SU-DHL-6 (cell line): Measurements from ENCODE around the gene LCMT1.

Experiments used
- EZH2phosphoT487 ChIP-seq: fragments of 200-600 bp; sonication (generic), shearing (Covaris generic); conservative IDR thresholded peaks from 2 replicates; pipeline ENCODE4 v1.6.1; 2018; ENCODE audit warnings: mild to moderate bottlenecking, antibody characterized with exemption, low read length, moderate library complexity, mixed read lengths
- TF ChIP-seq, protein P1 (sequence below): fragments of 200-600 bp; sonication (generic); IDR thresholded peaks from one replicate; pipeline ENCODE4 v1.5.1; 2017; ENCODE audit warnings: antibody characterized with exemption, mild to moderate bottlenecking, low read length, moderate library complexity; ENCODE audit not compliant: insufficient read depth, poor library complexity, severe bottlenecking

DNA sequence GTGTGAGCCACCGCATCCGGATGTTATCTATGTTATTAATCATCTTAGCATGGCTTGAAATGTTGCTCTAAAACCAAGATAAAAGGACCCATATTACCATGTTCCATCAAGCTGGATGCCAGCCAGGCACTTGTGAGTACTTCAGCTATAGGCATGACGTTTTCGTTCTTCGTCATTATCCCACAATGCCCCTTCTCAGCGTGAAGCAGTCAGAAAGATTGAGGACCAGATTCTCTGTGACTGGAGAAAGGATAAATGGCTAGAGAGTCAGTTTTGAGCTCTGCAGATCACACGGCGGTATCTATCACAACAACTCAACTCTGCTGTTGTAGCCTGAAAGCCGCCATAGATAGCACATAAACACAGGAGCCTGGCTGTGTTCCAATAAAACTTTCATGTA is 29.8 kb upstream of the LCMT1 start:
- TF ChIP-seq, protein P1, sequence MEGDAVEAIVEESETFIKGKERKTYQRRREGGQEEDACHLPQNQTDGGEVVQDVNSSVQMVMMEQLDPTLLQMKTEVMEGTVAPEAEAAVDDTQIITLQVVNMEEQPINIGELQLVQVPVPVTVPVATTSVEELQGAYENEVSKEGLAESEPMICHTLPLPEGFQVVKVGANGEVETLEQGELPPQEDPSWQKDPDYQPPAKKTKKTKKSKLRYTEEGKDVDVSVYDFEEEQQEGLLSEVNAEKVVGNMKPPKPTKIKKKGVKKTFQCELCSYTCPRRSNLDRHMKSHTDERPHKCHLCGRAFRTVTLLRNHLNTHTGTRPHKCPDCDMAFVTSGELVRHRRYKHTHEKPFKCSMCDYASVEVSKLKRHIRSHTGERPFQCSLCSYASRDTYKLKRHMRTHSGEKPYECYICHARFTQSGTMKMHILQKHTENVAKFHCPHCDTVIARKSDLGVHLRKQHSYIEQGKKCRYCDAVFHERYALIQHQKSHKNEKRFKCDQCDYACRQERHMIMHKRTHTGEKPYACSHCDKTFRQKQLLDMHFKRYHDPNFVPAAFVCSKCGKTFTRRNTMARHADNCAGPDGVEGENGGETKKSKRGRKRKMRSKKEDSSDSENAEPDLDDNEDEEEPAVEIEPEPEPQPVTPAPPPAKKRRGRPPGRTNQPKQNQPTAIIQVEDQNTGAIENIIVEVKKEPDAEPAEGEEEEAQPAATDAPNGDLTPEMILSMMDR = no peak
- TF ChIP-seq EZH2phosphoT487 = no peak
